Measurements from ENCODE around the gene MYL7. TPM values are rescaled to one million over a fixed set of nuclear protein-coding genes. Genes with fewer than 3 reads are reported as not detected.

Gene MYL7
- total and polyA plus RNA-seq, 2 of the 4 experiments (the other 2 are of a cell fraction): 0.24 TPM; not detected in 1

GRCh38 chr7:44131173-44132029 is 9.7 kb downstream of the MYL7 start (continued):
- TF ChIP-seq ELK1 (IDR thresholded peaks at IDR 0.05; ENCODE audit: borderline replicate concordance, low read depth, low read length) (no peak), RFX5 (IDR thresholded peaks at IDR 0.05; ENCODE audit: low read depth, low read length) (no peak)
